Ishikawa (cell line): Measurements from ENCODE around the gene LEMD2.
A peak's percentile ranks its signal among the peaks of the same experiment; 100 is the strongest.

Source experiments
- CEBPB ChIP-seq: IDR thresholded peaks from 2 replicates; pipeline ENCODE4 v1.6.1; 2012
- CREB1 ChIP-seq: IDR thresholded peaks from 2 replicates; pipeline ENCODE4 v1.6.1; 2012; ENCODE audit warnings: low read depth
- EGR1 ChIP-seq: IDR thresholded peaks from 2 replicates; pipeline ENCODE4 v1.6.1; 2012
- EP300 ChIP-seq: IDR thresholded peaks from 2 replicates; pipeline ENCODE4 v1.6.1; 2012; ENCODE audit warnings: borderline replicate concordance
- FOXM1 ChIP-seq: IDR thresholded peaks from 2 replicates; pipeline ENCODE4 v1.6.1; 2012; ENCODE audit warnings: low read depth, borderline replicate concordance
- MAX ChIP-seq: IDR thresholded peaks from 2 replicates; pipeline ENCODE4 v1.6.1; 2012
- NFIC ChIP-seq: IDR thresholded peaks from 2 replicates; pipeline ENCODE4 v1.6.1; 2012
- RAD21 ChIP-seq: IDR thresholded peaks from 2 replicates; pipeline ENCODE4 v1.6.1; 2012; ENCODE audit warnings: low read depth
- TAF1 ChIP-seq: IDR thresholded peaks from 2 replicates; pipeline ENCODE4 v1.6.1; 2012; ENCODE audit warnings: low read depth, mild to moderate bottlenecking
- TCF12 ChIP-seq: IDR thresholded peaks from 2 replicates; pipeline ENCODE4 v1.6.1; 2012; ENCODE audit warnings: low read depth
- TEAD4 ChIP-seq: IDR thresholded peaks from 2 replicates; pipeline ENCODE4 v1.6.1; 2012
- YY1 ChIP-seq: IDR thresholded peaks from 2 replicates; pipeline ENCODE4 v1.6.1; 2012; ENCODE audit warnings: low read depth
- ZBTB7A ChIP-seq: IDR thresholded peaks from 2 replicates; pipeline ENCODE4 v1.6.1; 2012; ENCODE audit warnings: low read depth
- TF ChIP-seq, protein P1 (sequence below): IDR thresholded peaks from 2 replicates; pipeline ENCODE4 v1.6.1; 2012; ENCODE audit warnings: low read depth, mild to moderate bottlenecking
- TF ChIP-seq, protein P2 (sequence below): IDR thresholded peaks from 2 replicates; pipeline ENCODE4 v1.6.1; 2012

LEMD2 gene

DNA sequence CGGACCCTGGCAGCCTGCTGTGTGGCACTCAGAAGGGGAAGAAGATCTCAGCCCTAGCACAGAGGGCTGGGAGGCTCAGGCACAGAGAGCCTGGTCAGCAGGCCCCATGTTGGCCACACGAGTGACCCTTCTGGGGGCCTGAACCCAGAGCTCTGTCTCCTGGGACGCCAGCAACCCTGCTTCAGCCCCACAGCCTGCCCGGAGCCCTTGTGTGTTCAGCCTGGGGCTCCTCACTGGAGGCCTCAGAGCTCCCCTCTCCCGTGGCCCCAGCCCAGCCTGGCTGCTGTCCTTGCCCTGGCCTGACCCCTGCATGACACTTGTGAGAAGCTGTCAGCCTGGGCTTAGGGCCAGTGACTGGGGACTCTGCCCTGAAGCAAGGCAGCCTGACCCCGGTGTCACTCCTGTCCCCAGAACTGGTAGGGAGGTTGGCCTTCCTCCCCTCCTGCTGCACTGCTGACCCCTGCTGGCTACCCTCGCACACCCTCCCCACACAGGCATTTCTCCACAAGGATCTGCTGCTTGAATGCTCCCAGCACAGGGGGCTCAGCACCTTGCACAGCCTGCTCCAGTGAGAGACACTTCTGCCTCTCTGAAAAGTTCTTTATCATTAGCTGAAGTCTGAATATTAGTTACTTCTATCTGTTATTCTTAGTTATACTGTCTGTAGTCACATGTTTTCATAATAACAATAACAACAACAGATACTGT is 26.9 kb downstream of the LEMD2 start:
- TF ChIP-seq CREB1 (no peak), MAX (peak; percentile 44; the same call in 1 of the 2 replicates), RAD21 (peak; percentile 94)

DNA sequence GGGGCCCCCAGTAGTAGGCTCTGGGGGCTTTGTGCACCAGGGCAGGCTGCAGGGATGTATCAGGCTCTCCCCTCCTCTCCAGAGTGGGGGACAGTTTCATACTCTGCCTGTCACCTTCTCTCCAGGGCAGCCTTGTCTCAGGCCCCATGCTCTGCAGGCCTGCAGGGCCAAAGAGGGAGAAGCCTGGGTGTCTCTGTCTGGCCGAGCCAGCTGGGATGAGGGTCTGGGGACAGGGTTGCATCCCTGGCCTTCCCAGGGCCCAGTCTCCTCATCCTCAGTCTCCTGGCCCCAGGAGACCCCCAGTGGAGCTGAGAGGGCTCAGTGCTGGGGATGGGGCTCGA is 27.4 kb downstream of the LEMD2 start:
- TF ChIP-seq EP300 = no peak
- no peak for TF ChIP-seq CREB1
- TF ChIP-seq ZBTB7A = no peak
- no peak for TF ChIP-seq YY1
- TF ChIP-seq EGR1 = no peak
- no peak for TF ChIP-seq TCF12
- TF ChIP-seq TEAD4 = no peak
- no peak for TF ChIP-seq CEBPB

DNA sequence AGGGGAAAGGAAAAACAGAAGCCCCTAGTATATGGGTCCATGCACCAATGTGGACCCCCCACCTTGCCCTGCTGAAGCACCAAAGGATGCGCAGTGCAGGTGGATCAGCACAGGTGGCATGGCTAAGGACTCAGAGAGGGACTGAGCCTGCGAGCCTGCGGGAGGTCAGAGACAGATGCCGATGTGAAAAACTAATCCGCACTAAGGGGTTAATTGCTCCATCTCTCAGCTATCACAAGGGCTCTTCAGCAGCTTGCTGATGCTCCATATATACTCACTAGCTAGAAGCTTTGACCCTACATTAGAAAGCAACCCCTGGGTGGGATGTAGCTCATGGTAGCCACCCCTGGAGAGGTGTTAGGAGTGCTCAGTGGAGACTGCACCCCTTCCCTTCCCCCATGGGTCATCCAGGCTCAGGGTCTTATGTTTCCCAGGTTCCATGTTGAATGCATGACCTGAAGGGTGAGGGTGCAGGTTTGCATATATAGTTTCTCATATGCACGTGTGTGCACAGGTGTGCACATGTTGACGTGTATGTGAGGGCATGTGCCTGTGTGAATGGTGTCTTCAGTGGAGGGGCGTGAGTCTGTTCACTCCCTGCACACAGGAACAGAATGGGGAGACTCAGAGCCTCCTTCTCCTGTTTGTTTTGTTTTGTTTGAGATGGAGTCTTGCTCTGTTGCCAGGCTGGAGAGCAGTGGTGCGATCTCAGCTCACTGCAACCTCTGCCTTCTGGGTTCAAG is 28.9 kb downstream of the LEMD2 start:
- TF ChIP-seq CEBPB (no peak), TAF1 (no peak), TCF12 (no peak), EGR1 (no peak), MAX (no peak), CREB1 (no peak), FOXM1 (no peak)
- TF ChIP-seq, protein P1, sequence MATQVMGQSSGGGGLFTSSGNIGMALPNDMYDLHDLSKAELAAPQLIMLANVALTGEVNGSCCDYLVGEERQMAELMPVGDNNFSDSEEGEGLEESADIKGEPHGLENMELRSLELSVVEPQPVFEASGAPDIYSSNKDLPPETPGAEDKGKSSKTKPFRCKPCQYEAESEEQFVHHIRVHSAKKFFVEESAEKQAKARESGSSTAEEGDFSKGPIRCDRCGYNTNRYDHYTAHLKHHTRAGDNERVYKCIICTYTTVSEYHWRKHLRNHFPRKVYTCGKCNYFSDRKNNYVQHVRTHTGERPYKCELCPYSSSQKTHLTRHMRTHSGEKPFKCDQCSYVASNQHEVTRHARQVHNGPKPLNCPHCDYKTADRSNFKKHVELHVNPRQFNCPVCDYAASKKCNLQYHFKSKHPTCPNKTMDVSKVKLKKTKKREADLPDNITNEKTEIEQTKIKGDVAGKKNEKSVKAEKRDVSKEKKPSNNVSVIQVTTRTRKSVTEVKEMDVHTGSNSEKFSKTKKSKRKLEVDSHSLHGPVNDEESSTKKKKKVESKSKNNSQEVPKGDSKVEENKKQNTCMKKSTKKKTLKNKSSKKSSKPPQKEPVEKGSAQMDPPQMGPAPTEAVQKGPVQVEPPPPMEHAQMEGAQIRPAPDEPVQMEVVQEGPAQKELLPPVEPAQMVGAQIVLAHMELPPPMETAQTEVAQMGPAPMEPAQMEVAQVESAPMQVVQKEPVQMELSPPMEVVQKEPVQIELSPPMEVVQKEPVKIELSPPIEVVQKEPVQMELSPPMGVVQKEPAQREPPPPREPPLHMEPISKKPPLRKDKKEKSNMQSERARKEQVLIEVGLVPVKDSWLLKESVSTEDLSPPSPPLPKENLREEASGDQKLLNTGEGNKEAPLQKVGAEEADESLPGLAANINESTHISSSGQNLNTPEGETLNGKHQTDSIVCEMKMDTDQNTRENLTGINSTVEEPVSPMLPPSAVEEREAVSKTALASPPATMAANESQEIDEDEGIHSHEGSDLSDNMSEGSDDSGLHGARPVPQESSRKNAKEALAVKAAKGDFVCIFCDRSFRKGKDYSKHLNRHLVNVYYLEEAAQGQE = no peak
- TF ChIP-seq, protein P2, sequence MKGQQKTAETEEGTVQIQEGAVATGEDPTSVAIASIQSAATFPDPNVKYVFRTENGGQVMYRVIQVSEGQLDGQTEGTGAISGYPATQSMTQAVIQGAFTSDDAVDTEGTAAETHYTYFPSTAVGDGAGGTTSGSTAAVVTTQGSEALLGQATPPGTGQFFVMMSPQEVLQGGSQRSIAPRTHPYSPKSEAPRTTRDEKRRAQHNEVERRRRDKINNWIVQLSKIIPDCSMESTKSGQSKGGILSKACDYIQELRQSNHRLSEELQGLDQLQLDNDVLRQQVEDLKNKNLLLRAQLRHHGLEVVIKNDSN = no peak

- TF ChIP-seq, protein P1 = no peak
- TF ChIP-seq TCF12 = no peak
- no peak for TF ChIP-seq YY1
Measured at GRCh38 chr6:33758815-33759216, 30.1 kb downstream of the LEMD2 start.

GRCh38 chr6:33757906-33758305 is 31.0 kb downstream of the LEMD2 start:
- TF ChIP-seq ZBTB7A (no peak), CEBPB (no peak), TAF1 (no peak), NFIC (peak; percentile 85), CREB1 (no peak), FOXM1 (no peak; the same call in 1 of the 2 replicates), TEAD4 (peak; percentile 81), EP300 (peak; percentile 94), TCF12 (peak; percentile 92), MAX (peak; percentile 35; the same call in 1 of the 2 replicates)
- TF ChIP-seq, protein P2 = no peak

- TF ChIP-seq FOXM1 (no peak), NFIC (no peak), TAF1 (no peak), TCF12 (no peak), CEBPB (no peak), EP300 (no peak), EGR1 (no peak), TEAD4 (no peak), RAD21 (no peak), YY1 (no peak), CREB1 (no peak), ZBTB7A (no peak), MAX (no peak)
- TF ChIP-seq, protein P1 = no peak
- TF ChIP-seq, protein P2 = no peak
Measured at GRCh38 chr6:33757113-33757512, 31.8 kb downstream of the LEMD2 start.
